D721Med (cell line): ENCODE results near the gene RNFT2.

Experiments used
- DNase-seq: peaks from one replicate; pipeline ENCODE4 v3.0.0; 2011; ENCODE audit warnings: low spot score; ENCODE audit not compliant: insufficient read length
- FAIRE-seq: peaks from 2 replicates; lab custom pipeline; 2011; peaks lifted over from hg19 to GRCh38; lab: Jason Lieb, UNC
- TF ChIP-seq, protein P1 (sequence below): IDR thresholded peaks from 2 replicates; pipeline ENCODE4 v1.5.1; 2012; ENCODE audit warnings: mild to moderate bottlenecking, control low read depth; ENCODE audit not compliant: insufficient read depth; ENCODE audit errors: missing control alignments

Gene RNFT2

GRCh38 chr12:116818948-116819832 is 81.1 kb downstream of the RNFT2 start:
- FAIRE-seq (no peak), DNase-seq (peak; percentile 91)
- TF ChIP-seq, protein P1, sequence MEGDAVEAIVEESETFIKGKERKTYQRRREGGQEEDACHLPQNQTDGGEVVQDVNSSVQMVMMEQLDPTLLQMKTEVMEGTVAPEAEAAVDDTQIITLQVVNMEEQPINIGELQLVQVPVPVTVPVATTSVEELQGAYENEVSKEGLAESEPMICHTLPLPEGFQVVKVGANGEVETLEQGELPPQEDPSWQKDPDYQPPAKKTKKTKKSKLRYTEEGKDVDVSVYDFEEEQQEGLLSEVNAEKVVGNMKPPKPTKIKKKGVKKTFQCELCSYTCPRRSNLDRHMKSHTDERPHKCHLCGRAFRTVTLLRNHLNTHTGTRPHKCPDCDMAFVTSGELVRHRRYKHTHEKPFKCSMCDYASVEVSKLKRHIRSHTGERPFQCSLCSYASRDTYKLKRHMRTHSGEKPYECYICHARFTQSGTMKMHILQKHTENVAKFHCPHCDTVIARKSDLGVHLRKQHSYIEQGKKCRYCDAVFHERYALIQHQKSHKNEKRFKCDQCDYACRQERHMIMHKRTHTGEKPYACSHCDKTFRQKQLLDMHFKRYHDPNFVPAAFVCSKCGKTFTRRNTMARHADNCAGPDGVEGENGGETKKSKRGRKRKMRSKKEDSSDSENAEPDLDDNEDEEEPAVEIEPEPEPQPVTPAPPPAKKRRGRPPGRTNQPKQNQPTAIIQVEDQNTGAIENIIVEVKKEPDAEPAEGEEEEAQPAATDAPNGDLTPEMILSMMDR = no peak

DNA sequence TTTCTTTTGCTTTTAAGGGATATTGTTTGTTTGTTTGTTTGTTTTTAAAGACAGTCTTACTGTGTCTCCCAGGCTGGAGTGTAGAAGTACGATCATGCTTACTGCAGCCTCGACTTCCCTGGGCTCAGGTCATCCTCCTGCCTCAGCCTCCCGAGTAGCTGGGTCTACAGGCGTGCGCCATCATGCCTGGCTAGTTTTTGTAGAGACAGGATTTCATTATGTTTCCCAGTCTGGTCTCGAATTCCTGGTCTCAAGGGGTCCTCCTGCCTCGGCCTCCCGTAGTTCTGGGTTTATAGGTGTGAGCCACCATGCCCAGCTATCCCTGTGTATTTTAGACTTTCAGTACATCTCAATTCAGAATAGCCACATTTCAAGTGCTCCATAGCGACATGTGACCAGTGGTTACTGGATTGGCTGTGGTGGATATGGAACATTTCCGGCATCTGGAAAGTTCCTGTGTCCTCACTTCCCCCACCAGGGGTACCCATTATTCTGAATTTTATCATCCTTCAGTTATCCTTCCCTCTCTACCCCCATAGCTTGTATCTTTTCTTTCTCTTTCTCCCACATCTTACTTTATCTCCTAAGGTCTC is 82.0 kb downstream of the RNFT2 start:
- DNase-seq (no peak), FAIRE-seq (no peak)
- TF ChIP-seq, protein P1 = no peak

DNA sequence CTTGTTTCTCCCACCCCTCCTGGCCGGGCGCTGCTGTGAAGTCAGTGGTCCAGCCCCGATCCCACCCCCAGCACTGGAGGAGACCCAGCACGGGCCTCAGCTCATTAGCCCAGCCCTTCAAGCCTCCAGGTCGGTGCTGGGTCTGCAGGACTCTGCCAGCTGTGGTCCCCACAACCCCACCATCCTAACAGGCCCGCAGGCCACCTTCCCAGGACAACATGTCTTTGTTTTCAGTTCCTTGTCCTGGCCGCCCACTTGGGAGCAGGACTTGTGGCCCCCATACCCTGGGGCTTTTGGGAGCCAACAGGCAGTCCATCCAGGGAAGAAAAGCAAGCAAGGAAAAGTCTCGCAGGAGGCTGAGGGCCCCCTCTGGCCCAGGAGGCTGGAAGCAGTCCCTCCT is 83.2 kb downstream of the RNFT2 start:
- no peak for FAIRE-seq
- no peak for DNase-seq
- TF ChIP-seq, protein P1 = no peak

DNA sequence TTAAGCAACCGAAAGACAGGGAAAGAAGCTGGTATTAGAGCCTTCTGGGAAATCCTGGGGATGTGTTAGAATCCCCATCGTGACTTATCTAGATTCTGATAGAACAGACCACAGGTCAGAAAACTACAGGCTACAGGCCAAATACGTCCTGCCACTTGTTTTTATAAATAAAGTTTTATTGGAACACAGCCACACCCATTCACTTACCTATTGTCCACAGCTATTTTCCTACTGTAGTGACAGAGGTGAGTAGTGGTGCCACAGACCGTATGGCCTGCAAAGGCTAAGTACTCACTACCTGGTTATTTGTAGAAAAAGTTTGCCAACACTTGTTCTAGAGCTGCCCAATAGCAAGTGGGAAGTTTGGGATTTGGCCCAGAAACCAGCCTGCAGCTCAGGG is 89.3 kb downstream of the RNFT2 start:
- no peak for FAIRE-seq
- TF ChIP-seq, protein P1 = no peak
- DNase-seq = no peak

DNA sequence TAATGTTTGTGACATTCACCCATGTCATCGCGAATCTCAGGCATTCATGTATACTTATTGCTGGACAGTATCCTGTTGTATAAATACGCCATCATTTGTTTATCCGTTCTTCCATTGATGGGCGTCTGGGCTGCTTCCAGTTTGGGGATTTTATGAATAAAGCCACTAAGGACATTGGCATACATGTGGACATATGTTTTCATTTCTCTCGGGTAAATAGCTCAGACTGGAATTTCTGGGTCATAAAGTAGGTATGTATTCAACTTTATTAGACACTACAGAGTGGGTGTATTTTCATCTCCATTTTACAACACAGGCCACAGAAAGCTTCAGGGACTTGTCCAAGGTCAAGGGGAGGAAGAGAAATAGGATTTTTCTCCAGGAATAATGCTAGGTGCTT is 94.2 kb downstream of the RNFT2 start:
- TF ChIP-seq, protein P1 = no peak
- DNase-seq (no peak), FAIRE-seq (no peak)

- FAIRE-seq = no peak
- DNase-seq = no peak
Observed at GRCh38 chr12:116833474-116833873, 95.4 kb downstream of the RNFT2 start.

More at GRCh38 chr12:116833474-116833873, 95.4 kb downstream of the RNFT2 start:
- TF ChIP-seq, protein P1 = no peak
